Right lobe of liver (tissue), 4 donors: ENCODE measurements around the gene NTMT2.

ENCODE experiments used
- POLR2A ChIP-seq: fragments of 450-650 bp; IDR thresholded peaks from one replicate; pipeline ENCODE4 v1.6.1; 2017; ENCODE audit warnings: antibody characterized with exemption, mild to moderate bottlenecking
- TF ChIP-seq, protein P1 (sequence below), 4 donors: fragments of 200-600 bp in 3 of 4; fragments of 450-650 bp in 1 of 4; IDR thresholded peaks; one replicate each; pipeline versions ENCODE4 v1.5.1 to v1.8.0; 2016 to 2022; ENCODE audit warnings: antibody characterized with exemption in 4 of 4, mild to moderate bottlenecking in 2 of 4
- donor health status: DM: no; HTN: no; CAD: no.
- donor health status: DM: no; HTN: no; CAD: no.
- donor health status: DM: no; HTN: yes; CAD: no.

DNA sequence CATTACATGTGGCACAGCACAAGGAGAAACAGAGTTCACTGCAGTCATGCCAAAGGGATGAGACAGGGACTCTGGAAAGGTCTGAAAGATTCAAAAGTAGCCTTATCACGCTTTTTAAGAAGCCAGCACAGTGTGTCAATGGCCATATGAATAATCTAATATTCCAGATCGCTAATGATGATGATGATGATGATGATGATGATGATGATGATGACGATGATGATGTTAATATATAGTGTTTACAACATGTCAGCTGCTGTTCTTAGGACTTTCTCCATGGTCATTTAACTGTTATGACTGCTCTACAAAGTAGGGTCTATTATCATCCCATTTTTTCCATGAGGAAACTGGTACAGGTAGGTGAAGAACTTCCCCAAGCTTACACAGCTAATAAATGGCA lies 64.4 kb downstream of the NTMT2 start:
- TF ChIP-seq, protein P1, sequence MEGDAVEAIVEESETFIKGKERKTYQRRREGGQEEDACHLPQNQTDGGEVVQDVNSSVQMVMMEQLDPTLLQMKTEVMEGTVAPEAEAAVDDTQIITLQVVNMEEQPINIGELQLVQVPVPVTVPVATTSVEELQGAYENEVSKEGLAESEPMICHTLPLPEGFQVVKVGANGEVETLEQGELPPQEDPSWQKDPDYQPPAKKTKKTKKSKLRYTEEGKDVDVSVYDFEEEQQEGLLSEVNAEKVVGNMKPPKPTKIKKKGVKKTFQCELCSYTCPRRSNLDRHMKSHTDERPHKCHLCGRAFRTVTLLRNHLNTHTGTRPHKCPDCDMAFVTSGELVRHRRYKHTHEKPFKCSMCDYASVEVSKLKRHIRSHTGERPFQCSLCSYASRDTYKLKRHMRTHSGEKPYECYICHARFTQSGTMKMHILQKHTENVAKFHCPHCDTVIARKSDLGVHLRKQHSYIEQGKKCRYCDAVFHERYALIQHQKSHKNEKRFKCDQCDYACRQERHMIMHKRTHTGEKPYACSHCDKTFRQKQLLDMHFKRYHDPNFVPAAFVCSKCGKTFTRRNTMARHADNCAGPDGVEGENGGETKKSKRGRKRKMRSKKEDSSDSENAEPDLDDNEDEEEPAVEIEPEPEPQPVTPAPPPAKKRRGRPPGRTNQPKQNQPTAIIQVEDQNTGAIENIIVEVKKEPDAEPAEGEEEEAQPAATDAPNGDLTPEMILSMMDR (IDR thresholded peaks at IDR 0.05) = no peak
- no peak for TF ChIP-seq POLR2A
